NCI-H2227 (cell line): ENCODE results near the gene IL1B.
A peak's percentile ranks its signal among the peaks of the same experiment; 100 is the strongest.

Source experiments
- DNase-seq: peaks from one replicate; lab custom pipeline; 2025; ENCODE audit not compliant: unreplicated experiment; lab: John Stamatoyannopoulos, UW

The IL1B gene

DNA sequence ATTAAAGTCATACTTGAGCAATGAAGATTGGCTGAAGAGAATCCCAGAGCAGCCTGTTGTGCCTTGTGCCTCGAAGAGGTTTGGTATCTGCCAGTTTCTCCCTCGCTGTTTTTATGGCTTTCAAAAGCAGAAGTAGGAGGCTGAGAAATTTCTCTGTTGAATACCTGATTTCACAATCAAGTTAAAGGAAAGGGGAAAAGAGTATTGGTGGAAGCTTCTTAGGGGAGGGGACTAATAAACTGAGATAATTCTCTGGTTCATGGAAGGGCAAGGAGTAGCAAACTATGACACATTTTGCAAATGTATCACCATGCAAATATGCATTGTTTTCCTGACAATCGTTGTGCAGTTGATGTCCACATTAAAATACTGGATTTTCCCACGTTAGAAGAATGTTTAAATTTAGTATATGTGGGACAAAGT, at the start of gene IL1B:
IL1B (minus strand) TSS at position 85 of the 423 bp plus-strand sequence. CDS start 550 bp downstream, outside the sequence.
- no peak for DNase-seq

DNA sequence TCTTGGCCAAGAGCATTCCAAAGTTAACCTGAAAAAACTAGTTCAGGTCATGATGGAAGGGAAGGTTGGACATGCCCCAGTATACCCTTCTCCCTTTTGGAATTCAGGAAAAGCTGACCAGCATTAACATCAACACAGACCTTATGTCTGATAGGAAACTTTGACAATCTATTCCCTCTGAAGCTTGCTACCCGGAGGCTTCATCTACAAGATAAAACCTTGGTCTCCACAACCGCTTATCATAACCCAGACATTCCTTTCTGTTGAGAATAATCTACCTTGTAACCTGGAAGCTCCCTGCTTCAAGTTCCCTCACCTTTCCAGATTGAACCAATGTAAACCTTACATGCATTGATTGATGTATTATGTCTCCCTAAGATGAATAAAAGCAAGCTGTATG, 49.7 kb upstream of the IL1B start:
- DNase-seq: no peak

DNA sequence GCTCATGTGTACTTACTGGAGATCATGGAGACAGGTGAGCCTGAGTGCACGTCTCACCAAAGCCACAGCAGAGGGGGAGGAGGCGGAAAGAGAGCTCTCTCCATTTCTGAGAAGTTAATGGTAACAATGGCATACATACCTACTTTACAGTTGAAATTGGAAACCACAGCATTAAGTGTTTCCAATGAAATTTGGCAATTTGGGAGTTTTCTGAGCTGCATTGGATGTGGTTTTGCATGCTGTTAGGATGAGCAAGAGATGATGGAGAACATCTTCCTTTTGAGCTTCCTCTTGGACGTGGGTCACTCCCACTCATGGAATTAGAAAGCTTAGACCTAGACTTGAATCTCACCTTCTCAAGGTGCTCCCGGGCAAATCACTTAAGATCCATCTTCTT, 48.9 kb upstream of the IL1B start:
- no peak for DNase-seq

DNA sequence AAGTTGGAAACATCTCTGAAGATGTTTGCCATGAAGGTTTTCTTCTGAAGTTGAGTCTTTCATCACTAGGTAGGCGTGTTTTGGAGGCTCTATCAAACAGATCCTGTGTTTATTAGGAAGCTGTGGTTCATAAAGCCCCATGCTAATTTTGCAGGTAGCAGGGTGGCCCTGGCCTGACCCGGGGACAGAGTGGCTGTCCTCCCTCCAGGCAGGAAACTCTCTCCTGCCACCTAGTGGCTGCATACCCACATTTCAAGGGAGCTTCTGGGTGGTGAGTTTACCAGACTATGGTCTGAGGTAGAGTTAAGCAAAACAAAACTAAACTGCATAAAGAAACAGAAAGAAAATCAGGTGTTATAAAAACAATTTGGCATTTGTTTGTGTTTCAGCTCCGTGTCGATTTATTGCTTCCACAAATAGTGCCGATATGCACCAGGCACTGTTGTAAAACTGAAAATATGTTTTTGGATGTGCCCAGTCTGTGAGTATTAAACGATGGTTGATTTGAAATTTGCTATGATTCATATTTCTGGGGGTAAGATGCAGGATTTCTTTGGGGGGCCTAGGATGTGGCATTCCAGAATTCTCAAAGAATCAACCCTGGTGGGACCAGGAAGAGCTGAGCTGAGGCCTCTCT, 48.4 kb upstream of the IL1B start:
- DNase-seq: no peak

DNA sequence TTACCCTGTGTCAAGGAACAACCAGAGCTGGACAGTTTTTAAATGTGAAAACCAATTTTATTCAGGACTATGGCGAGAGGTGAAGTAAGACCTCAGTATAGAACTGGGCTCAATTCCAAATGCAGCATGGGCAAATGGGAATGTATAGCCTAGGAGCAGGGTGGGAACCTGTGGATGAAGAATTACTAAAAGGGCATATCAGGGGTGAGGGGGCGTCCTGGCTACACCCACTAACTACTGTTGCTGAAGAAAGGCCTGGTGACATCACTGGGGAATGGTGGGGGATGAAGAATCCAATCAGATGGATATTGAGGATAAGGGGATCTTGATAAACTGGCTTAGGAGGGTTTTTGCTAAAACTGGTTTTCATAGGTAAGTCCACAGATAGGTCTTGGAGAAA, 47.1 kb upstream of the IL1B start:
- DNase-seq: no peak

DNA sequence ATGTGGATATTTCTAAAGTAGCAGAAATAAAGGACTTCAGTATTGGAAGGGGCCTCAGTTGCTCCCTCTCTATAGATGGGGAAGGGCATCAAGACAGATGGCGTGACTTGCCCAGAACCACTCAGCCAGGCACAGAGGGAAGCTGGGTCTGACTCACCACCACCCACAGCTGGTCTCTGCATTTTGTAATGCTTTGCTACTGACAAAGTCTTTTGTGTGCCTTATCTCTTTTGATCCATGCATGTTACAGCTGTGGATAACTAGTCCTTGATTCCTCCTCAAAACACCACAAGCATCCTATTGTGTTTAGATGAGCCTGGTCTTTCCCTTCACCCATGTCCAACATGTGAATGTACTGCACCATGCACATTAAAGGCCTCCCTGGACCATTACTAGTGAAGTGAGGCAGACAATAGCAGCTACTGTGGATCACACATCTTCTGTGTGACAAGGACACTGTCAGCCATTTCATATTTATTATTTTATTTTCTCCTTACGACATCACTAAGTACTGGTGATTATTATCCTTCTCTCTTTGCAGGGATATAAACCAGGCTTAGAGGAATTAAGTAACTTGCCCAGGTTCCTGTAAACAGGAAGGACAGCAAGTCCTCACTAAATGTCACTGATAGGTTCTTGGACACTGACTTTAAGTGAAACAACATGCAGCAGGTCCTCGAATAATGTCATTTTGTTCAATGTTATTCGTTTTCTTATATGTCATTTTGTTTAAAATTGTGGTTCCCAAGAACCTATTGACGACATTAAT, 44.8 kb upstream of the IL1B start:
- no peak for DNase-seq

DNA sequence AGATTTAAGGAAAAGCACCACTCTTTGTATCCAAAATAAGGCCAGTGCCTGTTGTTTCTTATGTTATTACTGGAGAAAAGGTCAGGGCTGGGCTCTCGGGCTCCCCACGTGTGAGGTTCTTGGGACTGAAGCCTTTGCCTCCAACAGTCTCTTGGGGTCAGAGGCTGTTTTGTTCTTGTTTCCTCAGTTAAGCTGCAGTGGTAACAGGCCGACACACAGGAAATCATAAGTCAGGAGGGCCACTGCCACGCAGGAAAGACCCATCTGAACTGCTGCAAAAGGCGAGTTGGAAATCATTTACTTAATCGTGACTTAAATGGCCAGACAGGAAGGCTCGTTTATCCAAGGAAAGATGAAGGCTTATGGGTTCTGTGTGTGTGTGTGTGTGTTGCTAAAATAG, 44.1 kb upstream of the IL1B start:
- DNase-seq: no peak

DNA sequence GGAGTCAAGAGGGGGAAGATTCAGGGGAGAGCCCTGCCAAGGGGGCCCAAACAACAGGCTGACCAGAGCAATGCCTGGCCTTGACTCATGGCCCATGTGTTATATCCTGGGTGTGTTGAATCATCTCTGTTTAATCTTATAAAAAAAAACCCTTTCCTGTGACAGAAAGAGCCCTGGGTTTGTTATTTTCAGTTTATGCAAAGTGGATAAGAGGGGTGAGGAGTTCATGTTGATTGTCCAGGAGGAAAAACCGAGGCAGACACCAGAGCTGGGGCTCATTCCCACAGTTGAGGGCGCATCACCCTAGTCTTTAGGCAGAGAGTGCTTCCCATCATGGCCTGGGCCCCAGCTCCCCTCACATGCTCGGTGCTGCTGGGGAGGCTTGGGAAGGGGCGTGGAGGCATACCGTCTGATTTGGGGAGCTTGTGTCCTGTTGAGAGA, 43.5 kb upstream of the IL1B start:
- DNase-seq: no peak

DNA sequence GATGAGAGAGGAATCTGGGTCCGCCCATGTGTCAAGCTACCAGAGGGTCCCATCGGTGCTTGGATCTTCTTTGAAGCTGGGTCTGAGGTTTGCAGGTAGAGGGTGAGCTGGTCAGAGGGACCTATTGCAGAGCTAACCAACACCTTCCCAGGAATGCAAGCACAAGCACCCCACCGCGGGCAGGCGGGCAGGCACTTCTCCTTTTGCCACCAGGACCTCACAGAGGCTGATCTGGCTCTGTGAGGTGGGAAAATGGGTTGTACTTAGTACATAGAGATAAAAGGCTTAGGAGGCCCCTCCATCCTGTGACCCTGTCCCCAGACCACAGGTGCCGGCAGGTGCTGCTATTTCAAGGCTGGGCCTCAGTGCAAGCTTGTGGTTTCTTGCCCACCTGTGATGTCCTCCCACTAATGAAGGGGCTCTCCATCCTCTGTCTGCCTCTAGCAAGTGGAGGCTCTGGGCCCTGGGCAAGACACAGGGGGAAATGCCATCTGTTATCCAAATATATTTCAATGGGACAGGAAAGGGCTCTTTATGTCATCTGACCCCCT, 43.0 kb upstream of the IL1B start:
- no peak for DNase-seq

DNA sequence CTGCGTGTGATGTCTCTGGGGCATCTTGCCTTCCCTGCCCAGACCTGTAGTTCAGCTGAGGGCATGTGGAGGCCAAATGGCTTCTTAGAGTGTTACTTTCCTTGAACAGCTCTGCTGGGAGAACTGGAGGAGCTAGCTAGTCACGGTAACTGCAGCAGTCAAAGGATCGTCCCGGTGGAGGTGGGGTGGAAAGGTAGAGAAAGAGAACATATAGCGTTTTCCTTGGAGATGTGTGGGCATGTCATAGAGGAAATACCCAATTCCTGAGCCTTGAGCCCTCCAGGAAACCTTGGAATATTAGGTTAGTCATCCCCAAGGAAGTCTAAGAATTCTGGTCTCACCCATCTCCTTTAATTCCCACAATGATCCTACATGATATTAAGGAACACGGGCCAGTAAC, 40.8 kb upstream of the IL1B start:
- no peak for DNase-seq

DNA sequence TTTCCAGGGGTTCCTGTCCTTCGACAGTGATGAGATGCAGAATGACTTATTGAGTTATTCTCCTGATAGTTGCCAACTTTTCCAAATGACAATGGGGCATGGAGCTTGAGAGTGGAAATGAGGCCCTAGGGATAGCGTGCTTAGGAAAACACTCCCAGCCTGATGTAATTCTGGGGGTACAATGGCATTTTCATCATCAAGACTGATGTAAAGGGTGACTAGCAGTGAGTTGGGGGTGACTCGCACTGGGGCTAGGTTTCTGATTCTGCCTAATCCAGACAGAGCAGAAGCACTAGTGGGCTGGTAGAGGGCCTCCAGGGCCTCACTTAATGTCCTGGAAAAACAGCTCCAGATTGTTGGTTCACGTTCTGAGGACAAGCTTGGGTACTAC, 40.4 kb upstream of the IL1B start:
- no peak for DNase-seq

DNA sequence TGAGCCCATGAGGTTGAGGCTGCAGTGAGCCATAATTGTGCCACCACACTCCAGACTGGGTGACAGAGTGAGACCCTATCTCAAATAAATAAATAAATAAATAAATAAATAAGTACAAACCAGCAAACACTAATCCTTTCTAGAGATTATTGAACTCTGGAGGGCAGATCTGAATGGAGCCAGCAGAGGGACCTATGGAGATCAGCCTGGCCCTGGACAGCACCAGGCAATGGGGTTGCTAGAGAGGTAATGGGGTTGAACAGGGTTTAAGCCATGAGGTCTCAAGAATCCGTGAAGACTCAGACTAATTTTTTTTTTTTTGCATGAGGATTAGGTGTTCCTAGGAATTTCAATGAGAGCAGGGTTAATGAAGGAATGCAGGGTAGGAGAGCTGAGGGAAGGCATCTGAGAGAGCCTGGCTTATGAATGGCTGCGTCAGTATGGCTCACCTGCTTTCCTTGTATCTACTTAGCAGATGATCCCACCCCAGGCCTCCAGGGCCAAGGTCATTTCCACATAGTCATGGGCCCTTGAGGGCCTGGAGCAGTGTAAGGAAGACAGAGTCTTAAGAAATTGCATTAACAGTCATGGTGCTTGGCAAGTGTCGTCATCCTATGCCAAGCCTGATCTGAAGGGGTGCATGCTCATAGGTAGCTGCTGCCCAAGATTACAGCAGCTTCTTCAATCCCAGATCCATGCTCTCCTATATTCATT, 39.8 kb upstream of the IL1B start:
- no peak for DNase-seq

DNA sequence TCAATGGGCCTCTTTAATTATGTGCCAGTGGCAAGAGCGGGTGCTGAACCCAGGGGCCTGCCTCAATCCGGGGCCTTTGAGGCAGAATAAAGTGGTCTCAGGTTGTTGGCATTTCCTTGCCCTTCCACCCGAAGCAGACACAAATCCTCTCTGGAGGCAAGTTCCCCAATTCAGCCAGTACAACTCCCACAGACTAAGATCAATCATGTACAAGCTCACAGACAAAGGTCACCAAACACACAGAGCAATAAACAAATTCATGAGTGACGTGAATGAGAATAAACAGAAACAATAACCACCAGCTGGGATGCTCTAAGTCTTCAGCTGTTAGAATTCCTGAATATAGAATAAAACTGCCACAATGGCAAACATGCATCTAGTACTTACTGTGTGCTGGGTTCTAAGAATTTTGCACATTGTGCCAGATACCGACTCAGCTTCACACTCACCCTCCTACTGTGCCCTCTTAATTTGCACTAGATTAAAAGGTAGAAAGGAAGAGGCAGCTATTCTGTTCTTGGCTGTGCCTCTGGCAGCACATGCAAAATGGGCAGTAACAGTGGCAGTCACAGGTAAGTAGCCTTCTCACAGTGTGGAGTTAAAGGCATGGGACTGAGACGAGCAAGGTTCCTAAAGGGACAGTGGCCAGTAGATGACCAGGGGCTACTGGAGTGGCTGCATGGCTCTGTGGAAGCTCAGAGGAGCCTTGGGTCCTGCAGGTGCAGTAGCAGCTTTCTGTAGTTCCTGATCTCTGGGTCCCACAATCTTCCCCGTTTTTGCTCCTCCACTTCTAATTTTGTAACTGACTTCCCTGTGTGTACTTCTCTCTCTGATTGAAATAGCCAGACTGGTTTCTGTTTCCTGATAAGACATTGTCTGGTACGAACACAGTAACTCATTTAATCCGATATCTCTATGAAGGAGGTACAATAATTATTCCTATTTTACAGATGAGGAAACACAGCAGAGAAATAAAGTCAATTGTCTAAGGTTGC, 34.6 kb upstream of the IL1B start:
- no peak for DNase-seq

DNA sequence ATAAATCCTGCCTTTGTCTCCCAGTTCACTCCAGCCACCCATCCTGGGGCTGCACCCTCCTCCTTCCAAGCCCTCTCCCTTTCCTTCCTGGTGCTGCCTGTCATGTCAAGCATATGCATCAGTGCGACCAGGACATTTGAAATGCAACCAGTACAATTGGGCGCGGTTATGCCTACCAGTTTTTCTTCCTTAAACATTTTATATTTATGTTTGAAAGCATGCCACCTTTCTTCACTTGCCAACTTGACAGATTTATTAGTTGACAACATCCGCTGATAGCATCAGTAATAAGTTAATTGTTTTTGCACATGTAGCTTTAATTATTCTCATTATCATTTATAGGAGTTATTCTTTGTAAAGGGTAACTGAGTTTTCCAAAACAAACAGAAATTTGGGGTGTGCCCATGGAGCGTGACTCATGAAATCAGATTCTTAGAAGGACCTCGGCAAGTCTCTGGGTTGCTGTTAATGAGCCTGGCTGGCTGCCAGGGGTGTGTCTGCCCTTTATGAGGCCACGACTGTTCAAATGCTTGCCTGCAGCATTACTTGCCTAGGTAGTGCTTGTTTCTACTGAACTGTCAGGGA, 32.8 kb upstream of the IL1B start:
- DNase-seq: peak; percentile 58

DNA sequence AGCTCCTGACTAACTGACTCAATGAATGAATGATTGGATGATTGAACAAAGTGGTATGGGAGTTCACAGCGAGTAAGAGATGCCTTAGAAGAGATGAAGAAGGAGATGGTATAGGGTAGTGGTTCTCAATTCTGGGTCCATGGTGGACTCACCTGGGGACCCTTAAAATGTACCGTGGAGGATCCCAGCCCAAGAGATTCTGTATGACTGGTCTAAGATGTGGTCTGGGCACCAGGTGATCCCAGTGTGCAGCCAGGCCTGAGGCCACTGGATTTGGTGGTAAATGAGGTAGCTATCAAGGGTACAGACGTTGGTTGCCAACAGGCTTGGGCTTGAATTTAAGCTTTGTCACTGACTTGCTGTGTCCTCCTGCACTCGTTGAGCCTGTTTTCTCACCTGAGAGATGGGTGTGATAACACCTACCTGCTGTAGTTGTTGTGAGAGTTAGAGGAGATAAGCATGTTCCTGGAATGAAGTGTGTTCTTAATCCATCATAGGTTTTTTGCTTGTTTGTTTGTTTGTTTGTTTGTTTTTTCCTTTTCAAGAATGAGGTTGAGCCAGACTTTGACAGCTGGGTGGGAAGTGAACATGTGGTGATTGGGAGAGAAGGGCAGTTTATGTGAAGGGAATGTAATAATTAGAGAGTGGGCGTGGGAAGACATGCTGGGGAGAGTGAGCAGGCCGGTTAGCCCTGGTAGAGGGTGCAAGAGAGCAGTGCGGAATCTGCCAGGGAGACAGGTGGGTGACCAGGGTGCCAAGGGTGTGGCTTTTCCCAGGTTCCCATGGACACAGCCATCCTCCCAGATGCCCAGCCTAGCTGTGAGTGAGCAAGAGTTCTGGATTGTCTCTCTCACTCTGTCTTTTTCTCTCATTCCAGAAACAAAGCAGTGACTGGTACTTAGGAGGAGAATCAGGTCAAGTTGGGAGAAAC, 31.4 kb upstream of the IL1B start:
- no peak for DNase-seq

DNA sequence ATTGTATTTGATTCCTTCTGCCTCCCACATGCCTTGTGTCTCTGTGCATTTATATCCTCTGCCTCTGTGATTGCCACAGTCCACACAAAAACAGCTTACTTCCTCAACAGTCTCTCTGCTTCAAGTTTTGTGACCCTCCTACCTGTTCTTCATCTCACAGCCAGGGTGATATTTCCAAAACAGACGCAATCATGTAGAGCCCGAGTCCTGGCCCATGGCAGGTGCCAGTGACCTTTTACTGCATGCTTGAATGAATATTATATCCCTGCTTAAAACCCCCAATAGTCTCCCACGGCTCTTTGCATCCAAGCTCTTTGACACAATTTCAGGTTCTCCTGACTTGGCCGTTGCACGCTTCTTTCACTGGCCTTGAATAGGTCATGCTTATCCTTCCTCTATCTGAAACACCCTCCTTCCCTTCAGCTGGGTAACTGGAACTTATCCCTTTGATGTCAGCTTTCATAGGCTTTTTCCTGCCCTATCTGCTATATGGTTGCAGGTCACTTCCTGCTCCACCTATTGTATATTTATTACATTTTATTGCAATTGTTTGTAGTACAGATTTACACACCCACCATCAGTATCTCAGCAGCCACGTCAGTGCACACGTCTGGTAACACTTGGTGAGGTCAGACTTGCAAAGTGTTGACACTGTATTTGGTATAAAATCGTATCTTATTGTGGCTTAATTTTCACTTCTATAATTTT, 29.7 kb upstream of the IL1B start:
- DNase-seq: no peak

DNA sequence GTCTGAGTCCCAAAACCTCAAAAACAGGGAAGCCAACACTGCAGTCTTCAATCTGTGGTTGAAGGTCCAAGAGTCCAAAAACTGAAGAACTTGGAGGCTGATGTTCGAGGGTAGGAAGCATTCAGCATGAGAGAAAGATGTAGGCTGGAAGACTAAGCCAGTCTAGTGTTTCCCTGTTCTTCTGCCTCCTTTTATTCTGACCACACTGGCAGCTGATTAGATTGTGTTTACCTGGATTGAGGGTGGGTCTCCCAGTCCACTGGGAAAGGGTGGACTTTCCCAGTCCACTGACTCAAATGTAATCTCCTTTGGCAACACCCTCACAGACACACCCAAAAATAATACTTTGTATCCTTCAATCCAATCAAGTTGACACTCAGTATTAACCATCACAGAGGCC, 27.5 kb upstream of the IL1B start:
- DNase-seq: no peak

DNA sequence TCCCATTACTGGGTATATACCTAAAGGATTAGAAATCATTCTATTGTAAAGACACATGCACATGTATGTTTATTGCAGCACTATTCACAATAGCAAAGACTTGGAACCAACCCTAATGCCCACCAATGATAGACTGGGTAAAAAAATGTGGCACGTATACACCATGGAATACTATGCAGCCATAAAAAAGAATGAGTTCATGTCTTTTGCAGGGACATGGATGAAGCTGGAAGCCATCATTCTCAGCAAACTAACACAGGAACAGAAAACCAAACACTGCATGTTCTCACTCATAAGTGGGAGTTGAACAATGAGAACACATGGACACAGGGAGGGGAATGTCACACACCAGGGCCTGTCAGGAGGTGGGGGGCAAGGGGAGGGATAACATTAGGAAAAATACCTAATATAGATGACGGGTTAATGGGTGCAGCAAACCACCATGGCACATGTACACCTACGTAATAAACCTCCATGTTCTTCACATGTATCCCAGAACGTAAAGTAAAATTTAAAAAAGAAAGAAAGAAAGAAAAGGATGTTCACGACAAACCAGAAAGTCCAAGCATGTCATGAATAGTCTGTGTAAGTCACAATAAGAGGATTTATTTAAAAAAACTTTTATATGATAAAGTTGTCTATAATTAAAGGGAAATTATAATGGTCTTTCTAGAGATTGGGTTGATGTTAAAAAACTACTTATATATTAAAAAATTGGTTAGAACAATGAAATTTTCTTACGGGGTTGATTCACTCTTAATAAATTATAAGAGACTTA, 23.0 kb upstream of the IL1B start:
- DNase-seq: peak; percentile 3
